DND-41 (cell line): ENCODE measurements around the gene SMCO2.

ENCODE experiments used
- EZH2 ChIP-seq: IDR thresholded peaks from 3 replicates; pipeline ENCODE4 v1.6.1; 2012; ENCODE audit warnings: borderline replicate concordance, low read depth, mild to moderate bottlenecking, moderate library complexity, low read length, inconsistent platforms; ENCODE audit not compliant: severe bottlenecking
- TF ChIP-seq, protein P1 (sequence below): IDR thresholded peaks from 2 replicates; pipeline ENCODE4 v1.5.1; 2012; ENCODE audit warnings: borderline replicate concordance, low read length, moderate library complexity, mild to moderate bottlenecking; ENCODE audit not compliant: poor library complexity, severe bottlenecking; ENCODE audit errors: extremely low read depth

DNA sequence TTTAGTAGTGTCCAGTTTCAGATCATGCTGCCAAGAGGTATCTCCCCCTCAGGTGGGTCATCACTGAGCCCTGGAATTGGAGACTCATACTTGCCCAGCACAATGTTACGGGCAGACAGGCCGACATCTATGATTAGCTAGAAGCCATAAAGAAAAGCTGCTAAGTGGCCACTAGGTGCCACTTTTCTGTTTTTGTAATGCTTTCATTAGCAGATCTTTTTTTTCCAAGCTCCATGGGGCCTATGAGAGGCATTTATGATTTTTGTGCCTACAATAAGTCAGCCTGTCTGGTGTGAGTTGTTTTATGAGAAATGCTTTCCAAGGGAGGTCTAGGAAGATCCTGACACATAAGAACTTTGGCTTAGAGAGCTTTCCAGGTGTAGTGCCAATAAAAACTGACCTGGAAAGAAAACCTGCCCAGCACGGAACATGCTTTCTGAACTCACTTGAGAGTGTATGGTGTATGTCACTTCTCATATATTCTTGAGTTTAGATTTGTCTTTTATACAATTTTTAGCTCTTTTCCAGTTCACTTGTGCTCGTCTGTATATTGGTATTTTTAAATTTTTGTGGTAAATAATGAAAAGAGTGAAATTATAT is 21.8 kb upstream of the SMCO2 start:
- TF ChIP-seq EZH2 = no peak
- TF ChIP-seq, protein P1, sequence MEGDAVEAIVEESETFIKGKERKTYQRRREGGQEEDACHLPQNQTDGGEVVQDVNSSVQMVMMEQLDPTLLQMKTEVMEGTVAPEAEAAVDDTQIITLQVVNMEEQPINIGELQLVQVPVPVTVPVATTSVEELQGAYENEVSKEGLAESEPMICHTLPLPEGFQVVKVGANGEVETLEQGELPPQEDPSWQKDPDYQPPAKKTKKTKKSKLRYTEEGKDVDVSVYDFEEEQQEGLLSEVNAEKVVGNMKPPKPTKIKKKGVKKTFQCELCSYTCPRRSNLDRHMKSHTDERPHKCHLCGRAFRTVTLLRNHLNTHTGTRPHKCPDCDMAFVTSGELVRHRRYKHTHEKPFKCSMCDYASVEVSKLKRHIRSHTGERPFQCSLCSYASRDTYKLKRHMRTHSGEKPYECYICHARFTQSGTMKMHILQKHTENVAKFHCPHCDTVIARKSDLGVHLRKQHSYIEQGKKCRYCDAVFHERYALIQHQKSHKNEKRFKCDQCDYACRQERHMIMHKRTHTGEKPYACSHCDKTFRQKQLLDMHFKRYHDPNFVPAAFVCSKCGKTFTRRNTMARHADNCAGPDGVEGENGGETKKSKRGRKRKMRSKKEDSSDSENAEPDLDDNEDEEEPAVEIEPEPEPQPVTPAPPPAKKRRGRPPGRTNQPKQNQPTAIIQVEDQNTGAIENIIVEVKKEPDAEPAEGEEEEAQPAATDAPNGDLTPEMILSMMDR = peak; percentile 48
